Measurements from ENCODE around the gene THRB.

GRCh38 chr3:24498391-24498790, 3.7 kb upstream of the THRB start:
- TF ChIP-seq POLR2A (IDR thresholded peaks at IDR 0.05) (no peak), CTCF (IDR thresholded peaks at IDR 0.05) (no peak), POLR2AphosphoS5 (IDR thresholded peaks at IDR 0.05) (no peak), EP300 (IDR thresholded peaks at IDR 0.05) (no peak)
